Cardiac fibroblast (primary cell): Measurements from ENCODE around the gene AFG1L.
"Not testable (repeated sequence)": the region's sequence is repeated elsewhere in the genome, so short reads cannot be mapped to it uniquely, and the experiment has no call there.

Experiments
- DNase-seq, 2 donors: peaks; one replicate each; pipeline versions ENCODE4 v3.0.0 to v3.0.0-alpha.2; 2010; ENCODE audit warnings: low read depth in 2 of 2
- H3K4me3 ChIP-seq, 2 donors: replicated peaks in 1 of 2; 1 replicate in 1 of 2; 2 replicates in 1 of 2; pipeline ENCODE4 v1.5.1; 2011; ENCODE audit warnings: low read depth in 2 of 2, low read length in 2 of 2, mild to moderate bottlenecking in 2 of 2, moderate library complexity in 1 of 2
- CTCF ChIP-seq: IDR thresholded peaks from one replicate; pipeline ENCODE4 v1.5.1; 2011; ENCODE audit warnings: low read depth, mild to moderate bottlenecking, low read length, inconsistent platforms

The AFG1L gene

GRCh38 chr6:108368431-108369030 lies 73.7 kb downstream of the AFG1L start:
- no peak overlapping the region for H3K4me3 ChIP-seq
- TF ChIP-seq CTCF, result no peak
- DNase-seq, result no peak

GRCh38 chr6:108380876-108381275 lies 86.0 kb downstream of the AFG1L start:
- no peak overlapping the region for H3K4me3 ChIP-seq
- DNase-seq, result no peak
- no peak for TF ChIP-seq CTCF

GRCh38 chr6:108383981-108384380 lies 89.1 kb downstream of the AFG1L start:
- TF ChIP-seq CTCF, result no peak
- DNase-seq, result peak in 1 of 2 donors; percentile 10
- H3K4me3 ChIP-seq, result no peak overlapping the region

- not testable (repeated sequence) for DNase-seq
Measured at GRCh38 chr6:108389190-108389589, 94.3 kb downstream of the AFG1L start.

DNA sequence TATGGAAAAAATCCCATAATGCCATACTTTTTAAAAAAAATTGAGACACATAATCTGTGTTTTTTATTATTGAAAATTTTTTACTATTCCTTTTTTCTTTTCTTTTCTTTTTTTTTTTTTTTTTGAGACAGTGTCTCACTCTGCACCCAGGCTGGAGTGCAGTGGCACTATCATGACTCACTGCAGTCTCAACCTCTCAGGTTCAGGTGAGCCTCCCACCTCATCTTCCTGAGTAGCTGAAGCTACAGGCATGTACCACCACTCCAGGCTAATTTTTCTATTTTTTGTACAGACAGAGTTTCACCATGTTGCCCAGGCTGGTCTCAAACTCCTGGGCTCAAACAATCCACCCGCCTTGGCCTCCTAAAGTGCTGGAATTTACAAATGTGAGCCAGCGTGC lies 100.4 kb downstream of the AFG1L start:
- TF ChIP-seq CTCF, result no peak
- no peak overlapping the region for H3K4me3 ChIP-seq
- no peak for DNase-seq

More at GRCh38 chr6:108389190-108389589, 94.3 kb downstream of the AFG1L start:
- not testable (repeated sequence) for H3K4me3 ChIP-seq

- TF ChIP-seq CTCF, result no peak
Measured at GRCh38 chr6:108403236-108403635, 108.4 kb downstream of the AFG1L start.

GRCh38 chr6:108406943-108407342 lies 112.1 kb downstream of the AFG1L start:
- no peak for DNase-seq
- no peak overlapping the region for H3K4me3 ChIP-seq
- no peak for TF ChIP-seq CTCF

More at GRCh38 chr6:108403236-108403635, 108.4 kb downstream of the AFG1L start:
- no peak overlapping the region for H3K4me3 ChIP-seq
- no peak for DNase-seq
